Fibroblast of the conjunctiva (primary cell): ENCODE measurements around the gene SLC25A43.
"Not testable (repeated sequence)": the region's sequence is repeated elsewhere in the genome, so short reads cannot be mapped to it uniquely, and the experiment has no call there.

ENCODE experiments used
- DNase-seq: peaks from one replicate; pipeline ENCODE4 v3.0.0-alpha.2; 2010; ENCODE audit warnings: low read depth

SLC25A43 gene

DNA sequence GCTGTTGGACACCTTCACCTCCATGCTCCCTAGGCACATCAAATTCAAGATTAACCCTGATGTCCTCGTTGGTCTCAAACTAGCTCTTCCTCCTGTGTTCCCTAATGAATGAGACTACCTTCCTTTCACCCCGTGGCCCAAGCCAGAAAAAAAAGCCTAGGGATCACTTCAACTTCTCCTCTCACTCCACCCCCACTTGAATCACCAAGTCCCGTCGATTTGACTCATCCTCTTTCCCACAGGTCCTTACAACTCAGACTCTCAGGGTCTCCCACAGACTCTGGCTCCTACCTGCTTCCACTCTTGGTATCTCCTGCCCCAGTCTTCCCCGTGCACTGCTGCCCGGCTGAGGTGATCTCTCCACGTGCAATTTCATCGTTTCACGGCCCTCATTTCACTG lies 8.5 kb downstream of the SLC25A43 start:
- DNase-seq: no peak

- DNase-seq: peak; percentile 83
These were observed 11.1 kb downstream of the SLC25A43 start for GRCh38 chrX:119410027-119410819.

DNA sequence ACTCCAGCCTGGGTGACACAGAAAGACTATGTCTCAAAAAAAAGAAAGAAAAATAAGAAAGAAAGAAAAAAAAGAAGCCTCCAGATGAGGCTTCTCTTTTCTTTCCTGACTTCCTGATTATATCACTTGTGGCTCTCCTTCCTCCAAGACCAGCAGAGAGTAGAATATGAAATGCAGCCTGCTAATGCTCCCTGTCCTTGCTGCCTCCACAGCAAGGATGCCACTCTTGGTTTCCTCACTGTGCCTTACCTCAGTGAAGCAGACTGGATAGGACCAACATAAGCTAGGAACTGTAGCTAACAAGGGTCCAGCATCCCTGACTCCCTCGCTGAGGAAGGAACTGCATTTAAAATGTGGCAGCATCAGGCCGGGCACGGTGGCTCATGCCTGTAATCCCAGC lies 11.7 kb downstream of the SLC25A43 start:
- no peak for DNase-seq

DNA sequence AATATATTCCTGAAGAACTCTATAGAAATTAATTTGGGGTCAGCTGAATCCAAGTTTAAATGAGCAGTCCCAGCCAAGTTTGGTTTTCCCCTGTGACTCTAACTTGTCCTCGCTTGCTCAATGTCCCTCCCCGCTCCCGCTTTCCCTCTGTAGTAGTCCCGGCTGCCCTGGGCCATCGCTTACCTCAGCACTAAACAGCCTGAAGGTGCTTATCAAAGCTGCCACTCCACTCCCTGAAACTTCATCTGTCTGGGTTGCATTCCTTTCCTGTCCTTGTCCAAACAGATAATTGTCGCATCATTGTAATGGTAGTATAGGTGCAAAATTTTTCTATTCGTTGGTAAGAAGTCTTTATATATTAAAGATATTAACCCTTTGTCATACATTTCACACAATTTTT lies 12.8 kb downstream of the SLC25A43 start:
- no peak for DNase-seq

DNA sequence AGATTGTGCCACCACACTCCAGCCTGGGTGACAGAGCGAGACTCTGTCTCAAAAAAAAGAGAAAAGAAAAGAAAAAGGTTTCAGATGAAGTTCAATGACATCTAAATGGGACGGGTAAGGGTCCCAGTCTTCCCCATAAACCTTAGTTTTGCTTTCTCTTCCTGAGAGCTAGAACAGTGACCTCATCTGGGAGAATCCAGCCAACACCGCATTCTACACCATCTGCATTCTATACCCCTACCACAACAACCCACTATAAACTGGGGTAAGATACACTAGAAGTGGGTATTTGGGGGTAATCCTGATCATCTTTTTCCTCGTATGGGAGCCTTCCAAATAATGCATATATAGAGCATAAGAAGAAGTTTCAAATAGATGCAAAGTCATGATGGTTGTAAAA lies 18.2 kb downstream of the SLC25A43 start:
- DNase-seq: no peak

DNA sequence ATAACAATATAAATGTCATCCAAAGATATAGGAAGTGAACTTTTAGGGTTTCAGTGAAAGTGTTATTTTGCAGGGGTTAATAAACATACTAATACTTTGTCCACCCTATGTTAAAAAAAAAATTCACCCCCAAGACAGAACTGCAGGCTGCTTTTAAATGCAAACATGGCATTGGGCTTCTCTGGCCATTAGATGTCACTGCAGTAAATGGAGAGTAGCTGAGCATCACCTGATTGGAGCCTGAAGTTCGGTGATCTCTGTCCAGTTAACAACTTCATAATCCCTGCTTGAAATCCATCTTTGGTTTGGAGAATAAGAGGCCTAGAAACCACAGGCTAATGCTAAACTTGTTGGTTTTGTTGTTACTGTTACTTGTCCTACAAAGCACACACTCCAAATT lies 18.7 kb downstream of the SLC25A43 start:
- no peak for DNase-seq

- no peak for DNase-seq
These were observed 20.0 kb downstream of the SLC25A43 start for GRCh38 chrX:119419146-119419545.

- no peak for DNase-seq
These were observed 20.8 kb downstream of the SLC25A43 start for GRCh38 chrX:119419898-119420297.

DNA sequence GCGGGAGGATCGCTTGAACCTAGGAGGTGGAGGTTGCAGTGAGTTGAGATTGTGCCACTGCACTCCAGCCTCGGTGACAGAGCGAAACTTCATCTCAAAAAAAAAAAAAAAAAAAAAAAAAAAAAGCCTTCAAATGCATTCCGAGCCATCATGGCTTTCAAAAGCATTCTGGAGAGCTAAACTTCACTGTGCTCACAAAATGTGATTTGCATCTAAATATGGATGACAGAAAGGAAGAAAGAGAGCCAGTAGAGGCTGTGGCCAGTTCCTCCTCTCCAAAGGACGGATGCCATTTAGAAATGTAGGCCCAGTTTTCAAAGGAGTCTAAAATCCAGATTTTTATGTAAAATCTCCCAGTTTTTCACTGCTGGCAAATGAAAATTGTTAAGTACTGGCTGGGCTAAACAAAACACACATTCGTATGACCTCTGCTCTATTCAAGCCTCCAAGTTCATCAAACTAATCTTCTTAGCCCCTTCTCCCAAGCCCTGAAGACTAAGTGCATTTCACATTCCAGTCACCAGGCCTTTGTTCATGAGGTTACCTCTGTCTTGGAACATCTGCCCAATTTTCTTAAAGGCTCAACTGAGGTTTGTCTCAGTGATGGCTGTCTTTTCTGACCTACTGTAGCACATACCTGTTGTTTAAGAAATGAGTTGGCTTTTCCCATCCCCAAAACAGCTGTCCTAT lies 22.0 kb downstream of the SLC25A43 start:
- no peak for DNase-seq

DNA sequence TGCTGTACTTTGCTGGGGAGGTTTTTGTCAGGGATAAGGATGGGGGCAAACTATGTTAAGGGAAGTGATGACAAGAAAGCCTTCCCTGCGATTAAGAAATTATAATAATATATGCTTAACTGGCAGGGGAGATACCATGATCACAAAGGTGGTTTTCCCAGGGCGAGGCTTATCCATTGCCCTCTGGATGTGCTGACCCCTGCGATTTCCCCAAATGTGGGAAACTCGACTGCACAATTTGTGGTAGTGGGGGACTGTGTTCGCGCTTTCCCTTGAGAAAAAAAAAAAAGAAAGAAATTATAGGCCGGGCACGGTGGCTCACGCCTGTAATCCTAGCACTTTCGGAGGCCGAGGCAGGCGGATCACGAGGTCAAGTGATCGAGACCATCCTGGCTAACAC lies 24.5 kb downstream of the SLC25A43 start:
- DNase-seq: no peak

DNA sequence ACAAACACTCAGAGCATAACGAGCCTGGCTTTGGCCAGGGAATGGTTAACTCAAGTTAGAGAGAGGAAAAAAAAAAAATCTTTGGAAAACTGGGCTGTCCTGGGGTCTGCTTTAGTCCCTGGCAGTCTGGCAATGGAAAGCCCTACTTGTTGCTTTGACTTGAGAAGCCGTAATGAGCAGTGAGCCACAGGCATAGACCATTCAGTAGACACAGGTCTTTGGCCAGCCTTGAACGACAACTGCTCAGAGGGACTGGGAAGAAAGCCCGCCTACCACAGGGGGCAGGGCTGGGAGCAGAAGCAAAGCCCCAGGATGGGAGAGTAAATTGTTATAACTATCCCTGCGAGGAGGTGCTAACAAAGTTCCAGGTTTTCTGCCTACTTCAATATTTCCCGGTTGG lies 25.9 kb downstream of the SLC25A43 start:
- DNase-seq: no peak

- DNase-seq: no peak
These were observed 28.1 kb downstream of the SLC25A43 start for GRCh38 chrX:119427024-119427794.

- DNase-seq: no peak
These were observed 28.7 kb downstream of the SLC25A43 start for GRCh38 chrX:119427795-119428185.

- DNase-seq: no peak
These were observed 30.3 kb downstream of the SLC25A43 start for GRCh38 chrX:119429471-119429870.

DNA sequence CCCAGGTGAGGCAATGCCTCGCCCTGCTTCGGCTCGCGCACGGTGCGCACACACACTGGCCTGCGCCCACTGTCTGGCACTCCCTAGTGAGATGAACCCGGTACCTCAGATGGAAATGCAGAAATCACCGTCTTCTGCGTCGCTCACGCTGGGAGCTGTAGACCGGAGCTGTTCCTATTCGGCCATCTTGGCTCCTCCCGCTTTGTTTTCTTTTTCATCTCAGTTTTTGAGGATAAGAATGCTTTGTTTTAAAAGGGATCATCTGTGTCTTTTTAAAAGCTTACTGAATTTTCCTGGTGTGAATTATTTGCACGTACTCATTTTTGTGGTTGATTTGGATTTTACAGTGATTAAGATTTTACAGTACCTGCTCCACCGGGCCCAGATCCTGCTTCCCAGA lies 42.2 kb downstream of the SLC25A43 start:
- DNase-seq: not testable (repeated sequence)

- DNase-seq: no peak
These were observed 43.1 kb downstream of the SLC25A43 start for GRCh38 chrX:119442286-119442685.

DNA sequence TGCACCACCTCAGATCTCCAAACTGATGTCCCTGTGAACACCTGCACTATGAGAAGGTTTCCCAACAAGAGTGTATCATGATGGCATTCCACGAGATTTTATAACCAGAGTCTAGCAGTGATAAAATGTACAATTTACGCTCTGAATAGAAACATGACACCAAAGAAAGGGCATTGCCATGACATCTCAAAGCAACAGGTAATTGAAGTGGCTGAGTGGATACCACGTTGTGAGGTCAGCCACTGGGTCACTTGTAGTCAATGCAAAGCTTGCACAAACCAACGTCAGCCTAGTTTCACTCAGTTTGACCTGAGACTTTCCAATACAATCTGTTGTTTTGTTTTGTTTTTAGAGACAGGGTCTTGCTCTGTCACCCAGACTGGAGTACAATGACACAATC lies 54.1 kb downstream of the SLC25A43 start:
- no peak for DNase-seq

DNA sequence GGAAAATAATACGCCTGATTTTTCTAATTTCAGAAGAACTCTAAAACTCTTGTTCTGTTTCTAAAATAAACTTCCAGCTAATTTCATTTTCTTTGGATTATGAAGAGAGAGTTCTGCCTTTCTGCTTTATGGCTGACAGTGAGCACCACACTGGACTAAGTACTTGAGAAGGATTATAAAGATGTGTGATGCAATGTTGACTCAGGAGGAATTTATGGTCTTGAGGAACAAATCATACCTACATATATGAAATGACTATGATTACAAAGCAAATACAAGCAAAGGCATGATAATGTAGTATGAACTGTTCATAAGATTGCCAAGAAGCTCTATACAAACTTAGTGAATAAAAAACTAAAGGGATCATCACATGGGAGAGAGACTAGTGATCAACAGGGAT lies 56.1 kb downstream of the SLC25A43 start:
- no peak for DNase-seq

- no peak for DNase-seq
These were observed 60.0 kb downstream of the SLC25A43 start for GRCh38 chrX:119459181-119459580.

- no peak for DNase-seq
These were observed 66.4 kb downstream of the SLC25A43 start for GRCh38 chrX:119465555-119465954.

DNA sequence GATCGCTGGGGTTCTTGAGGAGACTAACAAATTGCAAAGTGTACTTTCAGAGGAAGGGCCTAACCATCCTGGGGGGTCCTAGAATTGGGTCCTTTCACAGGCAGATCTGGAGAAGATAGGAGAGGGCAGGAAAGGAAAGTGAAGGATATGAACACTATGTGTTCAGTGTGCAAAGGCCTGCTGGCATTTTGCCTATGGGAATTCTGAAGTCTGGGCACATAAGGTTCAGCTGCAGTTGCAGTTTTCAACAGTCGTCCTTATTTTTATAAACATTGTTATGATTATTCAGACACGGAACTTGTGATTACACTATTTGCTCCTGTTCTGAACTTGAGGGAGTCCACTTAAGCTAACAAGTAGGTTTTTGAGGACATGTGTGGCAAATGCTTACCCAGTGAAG lies 67.8 kb downstream of the SLC25A43 start:
- DNase-seq: no peak

DNA sequence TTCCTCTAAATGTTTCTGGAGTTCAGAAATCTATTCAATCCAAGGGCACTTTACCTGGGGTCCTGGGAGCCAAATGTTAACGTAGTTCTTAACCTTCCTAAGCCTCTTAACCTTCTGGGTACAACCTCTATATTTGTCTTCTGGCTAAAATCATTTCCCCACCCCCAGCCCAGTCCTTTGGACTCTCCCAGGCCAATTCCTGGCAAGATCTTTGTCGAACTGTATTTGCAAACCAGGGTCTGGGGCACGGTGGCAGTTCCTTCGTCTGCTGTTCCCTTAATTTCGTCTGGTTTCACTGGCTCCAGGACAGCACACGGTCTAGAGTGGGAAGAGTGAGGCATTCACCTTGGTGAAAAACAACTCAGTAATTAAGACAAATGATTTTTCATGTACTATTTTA lies 68.3 kb downstream of the SLC25A43 start:
- DNase-seq: no peak
